ENCODE results near the gene SURF4.

The SURF4 gene

DNA sequence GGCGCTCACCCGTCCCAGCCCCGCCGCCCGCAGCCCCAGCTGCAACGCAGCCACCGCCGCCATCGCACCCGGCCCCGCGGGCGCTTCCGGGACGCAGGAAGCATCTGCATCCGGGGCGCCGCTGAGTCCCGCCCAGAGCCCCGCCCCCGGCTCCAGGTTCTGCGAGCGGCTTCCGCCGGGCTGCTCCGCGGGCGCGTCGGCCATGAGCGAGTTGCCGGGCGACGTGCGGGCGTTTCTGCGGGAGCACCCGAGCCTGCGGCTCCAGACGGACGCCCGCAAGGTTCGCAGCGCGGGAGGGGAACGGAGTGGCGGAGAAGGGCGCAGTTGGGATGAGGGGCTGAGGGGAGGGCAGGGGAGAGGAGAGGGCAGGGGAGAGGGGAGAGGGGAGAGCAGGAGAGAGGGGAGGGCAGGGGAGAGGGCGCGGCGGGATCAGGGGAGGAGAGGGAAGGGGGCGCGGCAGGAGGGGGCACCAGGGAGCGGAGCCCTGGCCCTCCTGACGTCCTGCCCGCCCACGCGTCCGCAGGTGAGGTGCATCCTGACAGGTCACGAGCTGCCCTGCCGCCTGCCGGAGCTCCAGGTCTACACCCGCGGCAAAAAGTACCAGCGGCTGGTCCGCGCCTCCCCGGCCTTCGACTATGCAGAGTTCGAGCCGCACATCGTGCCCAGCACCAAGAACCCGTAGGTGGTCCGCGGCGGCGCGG, 19.3 kb downstream of the SURF4 start, which contains the start of the genes SURF1 and SURF2:
Gene SURF1, minus strand, starts transcription at position 97 of the 701 bp plus-strand sequence. Its CDS starts 34 bp downstream, at position 63.
Gene SURF2, plus strand, starts transcription at position 160 of the 701 bp plus-strand sequence. Its CDS starts 43 bp downstream, at position 203.
- Histone ChIP-seq H3K9me3 (ENCODE audit: low read length) (no peaks in the 10 kb centered on the region), H3K27me3 (ENCODE audit: control insufficient read depth in 1 of 2, insufficient read depth in 2 of 2, low read length in 2 of 2) (no peaks in the 10 kb centered on the region), H3K27ac (ENCODE audit: low read depth, low read length) (peak within 1 kb of the TSS; percentile 61), H3K4me1 (ENCODE audit: insufficient read depth, low read length) (peaks cover 22% of the 10 kb centered on the region), H3K9ac (ENCODE audit: low read length) (peak within 1 kb of the TSS; percentile 57), H3K36me3 (ENCODE audit: insufficient read depth, low read length) (peaks cover 32% of the 10 kb centered on the region), H3K4me3 (ENCODE audit: low read depth in 1 of 2, low read length in 2 of 2) (peak within 1 kb of the TSS; percentile 71 to 77)

DNA sequence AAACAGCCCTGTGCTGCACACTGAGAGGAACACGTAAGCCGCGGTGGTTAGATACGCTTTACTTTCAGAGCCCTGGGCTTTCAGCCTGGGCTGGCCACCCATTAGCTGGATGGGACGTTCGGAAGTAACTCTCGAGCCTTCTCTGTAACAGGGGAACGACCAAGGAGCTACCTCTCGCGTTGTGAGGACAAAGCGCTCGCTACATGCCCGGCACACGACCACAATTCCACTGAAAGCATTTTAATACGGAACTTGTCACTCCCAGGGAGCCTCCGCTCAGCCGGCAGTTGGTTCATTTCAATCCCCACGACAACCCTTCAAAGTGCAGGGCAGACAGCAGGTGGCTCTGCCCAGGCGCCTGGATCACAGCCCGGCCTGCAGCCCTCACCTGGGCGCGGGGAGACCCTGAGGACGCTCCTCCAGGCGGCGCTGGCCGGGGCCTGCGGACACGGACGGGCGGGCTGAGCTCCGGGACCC, 19.9 kb downstream of the SURF4 start:
- no peaks in the 10 kb centered on the region for H3K9me3 ChIP-seq (ENCODE audit: low read length)
- H3K4me3 ChIP-seq (ENCODE audit: low read depth in 1 of 2, low read length in 2 of 2) = peak overlapping the region; percentile 59 to 77
- H3K9ac ChIP-seq (ENCODE audit: low read length) = peak overlapping the region; percentile 57
- H3K27me3 ChIP-seq (ENCODE audit: control insufficient read depth in 1 of 2, insufficient read depth in 2 of 2, low read length in 2 of 2) = no peaks in the 10 kb centered on the region
- H3K4me1 ChIP-seq (ENCODE audit: insufficient read depth, low read length) = peaks cover 22% of the 10 kb centered on the region
- peak overlapping the region; percentile 61 for H3K27ac ChIP-seq (ENCODE audit: low read depth, low read length)
- H3K36me3 ChIP-seq (ENCODE audit: insufficient read depth, low read length) = peaks cover 33% of the 10 kb centered on the region

DNA sequence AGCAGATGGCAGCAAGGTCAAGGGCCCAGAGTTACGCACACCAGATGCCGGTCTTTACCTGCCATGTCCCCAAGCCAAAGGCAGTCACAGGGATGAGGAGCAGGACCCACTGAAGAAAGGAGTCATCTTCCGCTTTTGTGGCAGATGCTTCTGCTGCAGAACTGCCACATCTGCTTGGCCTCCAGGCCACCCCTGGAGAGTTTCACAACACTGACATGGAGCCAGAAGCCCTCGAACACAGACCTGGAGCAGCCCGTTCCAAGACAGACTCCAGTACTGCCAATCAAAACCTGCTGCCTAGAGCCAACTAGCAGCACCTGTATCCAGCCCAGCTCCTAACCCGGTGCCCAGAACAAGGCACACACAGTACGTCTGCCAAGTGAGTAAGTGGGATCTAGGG, 21.1 kb downstream of the SURF4 start:
- H3K36me3 ChIP-seq (ENCODE audit: insufficient read depth, low read length) = peaks cover 41% of the 10 kb centered on the region
- H3K27me3 ChIP-seq (ENCODE audit: control insufficient read depth in 1 of 2, insufficient read depth in 2 of 2, low read length in 2 of 2) = no peaks in the 10 kb centered on the region
- H3K4me3 ChIP-seq (ENCODE audit: low read depth in 1 of 2, low read length in 2 of 2) = no peak overlapping the region
- H3K9ac ChIP-seq (ENCODE audit: low read length) = no peak overlapping the region
- no peak overlapping the region for H3K27ac ChIP-seq (ENCODE audit: low read depth, low read length)
- peaks cover 23% of the 10 kb centered on the region for H3K4me1 ChIP-seq (ENCODE audit: insufficient read depth, low read length)
- no peaks in the 10 kb centered on the region for H3K9me3 ChIP-seq (ENCODE audit: low read length)

DNA sequence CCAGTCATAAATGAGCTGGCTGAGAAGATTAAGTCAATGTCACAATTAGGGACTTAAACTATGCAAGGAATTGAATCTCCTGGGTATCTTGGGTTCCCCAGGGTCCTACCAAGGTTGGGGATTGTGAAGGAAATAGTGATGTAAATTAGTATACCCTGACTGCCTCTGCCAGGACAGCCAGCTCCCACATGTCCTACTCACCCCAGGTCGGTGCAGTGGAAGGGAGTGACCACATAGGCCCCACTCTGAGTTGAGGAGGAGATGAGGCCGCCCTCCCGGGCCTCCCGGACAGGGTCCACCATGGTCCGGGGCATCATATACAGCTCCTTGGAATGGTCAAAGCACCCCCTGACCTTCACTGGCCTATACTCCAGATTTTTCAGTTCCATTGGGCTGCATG, 22.3 kb downstream of the SURF4 start:
- Histone ChIP-seq H3K4me3 (ENCODE audit: low read depth in 1 of 2, low read length in 2 of 2) (no peak overlapping the region), H3K4me1 (ENCODE audit: insufficient read depth, low read length) (peaks cover 35% of the 10 kb centered on the region), H3K36me3 (ENCODE audit: insufficient read depth, low read length) (peaks cover 51% of the 10 kb centered on the region), H3K27me3 (ENCODE audit: control insufficient read depth in 1 of 2, insufficient read depth in 2 of 2, low read length in 2 of 2) (no peaks in the 10 kb centered on the region), H3K27ac (ENCODE audit: low read depth, low read length) (no peak overlapping the region), H3K9ac (ENCODE audit: low read length) (no peak overlapping the region), H3K9me3 (ENCODE audit: low read length) (no peaks in the 10 kb centered on the region)

DNA sequence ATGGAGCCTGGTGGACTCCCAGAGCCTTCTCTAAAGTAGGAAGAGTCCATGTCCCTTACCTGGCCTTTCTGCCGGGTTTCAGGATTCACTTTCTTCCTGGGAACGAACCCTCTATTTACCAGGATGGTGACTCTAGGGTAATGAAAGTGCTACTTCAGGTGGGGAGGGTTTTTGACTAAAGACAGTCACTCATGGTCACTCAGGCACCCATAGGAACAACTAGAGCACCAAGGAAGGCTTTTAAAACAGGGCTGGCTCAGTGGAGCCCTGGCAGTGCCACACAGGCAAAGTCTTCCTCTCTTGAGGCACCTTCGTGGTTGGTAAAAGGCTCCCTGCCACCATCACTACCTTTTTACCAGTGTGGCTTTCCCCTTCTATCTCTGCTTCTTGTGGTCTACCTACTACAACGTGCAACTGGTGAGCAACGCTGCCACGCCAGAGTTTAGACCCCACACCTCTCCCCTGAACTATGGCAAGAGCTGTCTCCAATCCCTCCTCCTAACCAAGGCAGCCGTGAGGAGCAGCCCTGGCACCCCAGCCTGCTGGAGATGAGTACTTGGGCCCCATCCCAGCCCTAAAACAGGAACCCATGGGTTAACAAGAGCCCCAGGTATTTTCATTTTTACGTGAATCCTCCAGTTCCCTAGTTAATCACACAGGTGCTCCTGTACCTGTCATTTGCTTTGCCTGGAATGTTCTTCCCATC, 23.1 kb downstream of the SURF4 start:
- Histone ChIP-seq H3K9ac (ENCODE audit: low read length) (no peak overlapping the region), H3K4me1 (ENCODE audit: insufficient read depth, low read length) (peaks cover 32% of the 10 kb centered on the region), H3K27me3 (ENCODE audit: control insufficient read depth in 1 of 2, insufficient read depth in 2 of 2, low read length in 2 of 2) (no peaks in the 10 kb centered on the region), H3K4me3 (ENCODE audit: low read depth in 1 of 2, low read length in 2 of 2) (no peak overlapping the region), H3K9me3 (ENCODE audit: low read length) (no peaks in the 10 kb centered on the region), H3K27ac (ENCODE audit: low read depth, low read length) (no peak overlapping the region), H3K36me3 (ENCODE audit: insufficient read depth, low read length) (peaks cover 51% of the 10 kb centered on the region)

DNA sequence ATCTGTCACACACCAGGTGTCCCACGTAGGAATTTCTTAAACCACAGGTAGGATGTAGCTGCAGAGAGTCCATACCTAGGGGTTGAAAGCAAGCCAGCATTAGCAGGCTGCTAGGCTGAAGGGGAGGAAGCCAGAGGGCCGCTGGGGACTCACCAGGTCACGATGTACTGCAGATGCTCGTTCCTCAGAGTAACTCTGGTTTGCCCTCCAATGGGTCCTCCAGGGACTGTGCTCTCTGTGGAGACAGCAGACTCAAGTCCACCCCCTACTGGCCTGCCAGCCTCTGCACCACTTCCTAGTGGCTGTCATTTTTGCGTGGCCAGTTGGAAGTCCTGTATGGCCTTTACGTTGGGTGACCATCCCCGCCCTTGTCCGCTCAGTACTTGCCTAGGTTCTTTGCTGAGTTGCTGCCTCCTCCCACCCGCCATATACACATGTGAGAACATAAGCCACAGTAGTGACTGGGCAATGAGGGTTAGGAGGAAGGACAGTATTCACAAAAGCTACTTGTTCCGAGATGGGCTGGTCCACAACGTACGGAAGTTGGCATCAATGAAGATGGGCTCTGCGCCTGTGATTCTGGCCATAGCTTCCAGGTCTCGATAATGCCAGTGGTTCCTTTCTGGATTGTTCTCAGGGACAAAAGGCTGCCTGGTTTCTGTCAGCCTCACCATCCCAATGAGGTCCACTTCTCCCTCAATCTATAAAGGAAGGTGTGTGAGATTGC, 23.8 kb downstream of the SURF4 start:
- Histone ChIP-seq H3K36me3 (ENCODE audit: insufficient read depth, low read length) (peaks cover 51% of the 10 kb centered on the region), H3K27me3 (ENCODE audit: control insufficient read depth in 1 of 2, insufficient read depth in 2 of 2, low read length in 2 of 2) (no peaks in the 10 kb centered on the region), H3K9me3 (ENCODE audit: low read length) (no peaks in the 10 kb centered on the region), H3K4me3 (ENCODE audit: low read depth in 1 of 2, low read length in 2 of 2) (no peak overlapping the region), H3K4me1 (ENCODE audit: insufficient read depth, low read length) (peaks cover 25% of the 10 kb centered on the region), H3K27ac (ENCODE audit: low read depth, low read length) (no peak overlapping the region), H3K9ac (ENCODE audit: low read length) (no peak overlapping the region)

DNA sequence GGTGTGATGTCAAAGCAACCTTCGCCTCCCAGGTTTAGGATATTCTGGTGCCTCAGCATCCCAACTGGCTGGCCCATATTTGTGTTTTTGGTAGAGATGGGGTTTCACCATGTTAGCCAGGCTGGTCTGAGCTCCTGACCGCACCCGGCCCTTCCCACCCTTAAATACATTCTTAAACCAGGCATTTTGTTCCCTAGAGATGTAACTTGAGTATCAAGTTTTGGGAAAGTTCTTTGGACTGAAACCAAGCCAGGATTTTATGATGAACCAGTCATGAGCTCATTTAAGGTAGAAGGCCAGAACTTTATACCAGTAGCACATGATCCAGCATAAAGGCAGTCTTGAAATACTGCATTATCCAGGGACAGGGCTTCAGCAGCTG, 24.3 kb downstream of the SURF4 start:
- Histone ChIP-seq H3K9me3 (ENCODE audit: low read length) (no peaks in the 10 kb centered on the region), H3K9ac (ENCODE audit: low read length) (no peak overlapping the region), H3K4me3 (ENCODE audit: low read depth in 1 of 2, low read length in 2 of 2) (no peak overlapping the region), H3K27me3 (ENCODE audit: control insufficient read depth in 1 of 2, insufficient read depth in 2 of 2, low read length in 2 of 2) (no peaks in the 10 kb centered on the region), H3K36me3 (ENCODE audit: insufficient read depth, low read length) (peaks cover 51% of the 10 kb centered on the region), H3K27ac (ENCODE audit: low read depth, low read length) (no peak overlapping the region), H3K4me1 (ENCODE audit: insufficient read depth, low read length) (peaks cover 27% of the 10 kb centered on the region)

DNA sequence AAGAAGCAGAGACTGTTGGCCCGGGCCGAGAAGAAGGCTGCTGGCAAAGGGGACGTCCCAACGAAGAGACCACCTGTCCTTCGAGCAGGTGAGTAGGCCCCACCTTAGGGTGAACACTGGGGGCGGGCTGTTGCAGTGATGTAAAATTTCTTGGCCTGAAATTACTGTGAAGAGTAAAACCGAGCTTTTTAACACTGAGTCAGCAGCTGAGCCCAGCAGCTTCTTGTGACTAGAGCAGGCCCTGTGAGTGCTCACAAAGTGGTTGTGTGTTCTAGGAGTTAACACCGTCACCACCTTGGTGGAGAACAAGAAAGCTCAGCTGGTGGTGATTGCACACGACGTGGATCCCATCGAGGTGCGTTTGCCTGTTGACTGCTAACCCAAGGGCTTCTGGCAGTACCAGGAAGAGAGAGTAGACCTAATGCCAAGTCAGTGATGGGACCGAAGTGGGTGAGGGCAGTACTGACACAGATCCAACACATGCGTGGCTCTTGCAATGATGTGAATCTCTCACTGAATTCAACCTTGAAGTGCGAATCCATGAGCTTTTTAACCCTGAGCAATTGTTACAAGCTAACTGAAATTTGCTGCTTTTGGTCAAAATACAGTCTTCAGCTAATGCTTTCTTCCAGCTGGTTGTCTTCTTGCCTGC, 25.8 kb downstream of the SURF4 start:
- Histone ChIP-seq H3K9me3 (ENCODE audit: low read length) (no peaks in the 10 kb centered on the region), H3K27ac (ENCODE audit: low read depth, low read length) (no peak overlapping the region), H3K4me1 (ENCODE audit: insufficient read depth, low read length) (peaks cover 32% of the 10 kb centered on the region), H3K4me3 (ENCODE audit: low read depth in 1 of 2, low read length in 2 of 2) (no peak overlapping the region), H3K27me3 (ENCODE audit: control insufficient read depth in 1 of 2, insufficient read depth in 2 of 2, low read length in 2 of 2) (no peaks in the 10 kb centered on the region), H3K36me3 (ENCODE audit: insufficient read depth, low read length) (peaks cover 64% of the 10 kb centered on the region), H3K9ac (ENCODE audit: low read length) (no peak overlapping the region)

DNA sequence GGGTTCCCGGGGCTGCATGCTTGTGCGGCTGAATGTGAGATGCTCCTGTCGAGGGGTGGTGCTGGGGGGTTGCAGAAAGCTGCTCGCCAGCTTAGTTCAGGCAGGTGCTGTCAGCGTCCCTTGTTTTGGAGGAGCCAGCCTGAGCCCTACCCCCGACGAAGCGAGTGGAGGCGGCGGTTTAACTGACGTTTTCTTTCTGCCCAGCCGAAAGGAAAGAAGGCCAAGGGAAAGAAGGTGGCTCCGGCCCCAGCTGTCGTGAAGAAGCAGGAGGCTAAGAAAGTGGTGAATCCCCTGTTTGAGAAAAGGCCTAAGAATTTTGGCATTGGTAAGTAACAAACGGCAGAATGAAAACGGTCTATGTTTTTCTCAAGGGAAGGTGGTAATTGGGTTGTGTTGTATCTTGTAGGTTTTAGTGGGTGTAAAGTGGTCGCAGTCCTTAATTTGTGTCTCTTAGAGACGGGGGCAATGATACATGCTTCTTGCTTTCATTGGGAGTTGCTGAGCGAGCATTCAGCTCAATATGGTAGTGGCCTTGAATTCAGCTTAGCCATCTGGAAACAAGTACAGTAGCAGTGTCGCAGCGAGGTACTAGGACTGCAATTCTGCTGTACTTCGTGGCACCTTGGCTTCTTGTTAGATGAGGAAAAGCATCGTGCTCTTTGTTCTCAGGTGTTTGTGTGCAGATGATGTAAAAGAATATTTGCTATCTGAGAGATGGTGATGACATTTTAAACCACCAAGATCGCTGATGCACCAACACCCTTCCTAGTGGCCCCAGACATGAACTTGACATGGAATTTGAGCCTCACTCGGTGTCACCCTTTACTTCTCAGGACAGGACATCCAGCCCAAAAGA, 26.9 kb downstream of the SURF4 start:
- Histone ChIP-seq H3K9ac (ENCODE audit: low read length) (peak overlapping the region; percentile 97), H3K27me3 (ENCODE audit: control insufficient read depth in 1 of 2, insufficient read depth in 2 of 2, low read length in 2 of 2) (no peaks in the 10 kb centered on the region), H3K36me3 (ENCODE audit: insufficient read depth, low read length) (peaks cover 74% of the 10 kb centered on the region)

DNA sequence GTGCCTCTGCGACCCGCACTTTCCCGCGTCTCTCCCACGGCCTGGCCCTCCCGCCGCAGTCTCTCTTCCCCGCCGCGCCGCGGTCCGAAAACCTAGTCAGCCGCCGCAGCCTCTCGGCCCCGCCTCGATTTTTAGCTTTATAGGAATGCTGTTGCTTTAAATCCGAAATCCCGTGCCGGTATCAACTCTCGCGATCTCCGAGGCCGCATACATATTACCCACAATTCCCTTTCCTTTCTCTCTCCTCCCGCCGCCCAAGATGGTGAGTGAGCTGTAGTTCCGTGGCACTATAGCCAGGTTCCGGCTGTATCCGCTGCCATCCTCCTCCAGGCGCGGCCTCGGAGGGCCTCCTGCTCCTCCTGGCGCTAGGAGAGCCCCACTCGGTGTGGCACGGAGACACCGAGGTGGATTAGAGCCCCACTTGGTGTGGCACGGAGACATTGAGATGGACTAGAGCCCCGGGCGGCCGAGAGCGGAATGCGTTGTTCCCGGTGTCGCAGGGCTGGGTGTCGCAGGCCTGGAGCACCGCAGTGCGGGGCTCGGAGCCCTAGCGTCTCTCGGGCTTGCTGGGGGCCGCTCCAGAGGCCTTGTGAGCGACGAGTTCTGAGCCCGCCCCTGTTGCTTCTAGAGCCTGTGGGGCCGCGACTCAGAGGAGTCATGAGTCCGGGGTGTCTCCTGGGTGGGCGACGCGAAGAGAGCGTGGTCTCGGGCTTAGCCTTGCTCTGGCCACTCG, 27.7 kb downstream of the SURF4 start, which contains the start of the genes MED22 and RPL7A:
Gene MED22, minus strand, starts transcription at position 147 of the 733 bp plus-strand sequence. CDS start 1,469 bp downstream, outside the sequence.
Gene RPL7A, plus strand, starts transcription at position 234 of the 733 bp plus-strand sequence. Its CDS starts 26 bp downstream, at position 260.
- Histone ChIP-seq H3K27ac (ENCODE audit: low read depth, low read length) (peak within 1 kb of the TSS; percentile 93), H3K4me3 (ENCODE audit: low read depth in 1 of 2, low read length in 2 of 2) (peak within 1 kb of the TSS; percentile 90 to 99), H3K9me3 (ENCODE audit: low read length) (no peaks in the 10 kb centered on the region), H3K9ac (ENCODE audit: low read length) (peak within 1 kb of the TSS; percentile 97), H3K27me3 (ENCODE audit: control insufficient read depth in 1 of 2, insufficient read depth in 2 of 2, low read length in 2 of 2) (no peaks in the 10 kb centered on the region), H3K36me3 (ENCODE audit: insufficient read depth, low read length) (peaks cover 76% of the 10 kb centered on the region), H3K4me1 (ENCODE audit: insufficient read depth, low read length) (peaks cover 29% of the 10 kb centered on the region)

More for the DNA sequence above, 26.9 kb downstream of the SURF4 start:
- Histone ChIP-seq H3K4me3 (ENCODE audit: low read depth in 1 of 2, low read length in 2 of 2) (peak overlapping the region; percentile 90 to 99), H3K27ac (ENCODE audit: low read depth, low read length) (peak overlapping the region; percentile 93), H3K4me1 (ENCODE audit: insufficient read depth, low read length) (peaks cover 29% of the 10 kb centered on the region), H3K9me3 (ENCODE audit: low read length) (no peaks in the 10 kb centered on the region)

All from muscle layer of colon (tissue), 2 donors.